ENCODE data around the gene ZHX3. TPM values are rescaled to one million over a fixed set of nuclear protein-coding genes. Genes with fewer than 3 reads are reported as not detected.

The ZHX3 gene
- total RNA-seq, 4 donors from 2014 or later, result 47.1 to 58.6 (median 50.7) TPM

DNA sequence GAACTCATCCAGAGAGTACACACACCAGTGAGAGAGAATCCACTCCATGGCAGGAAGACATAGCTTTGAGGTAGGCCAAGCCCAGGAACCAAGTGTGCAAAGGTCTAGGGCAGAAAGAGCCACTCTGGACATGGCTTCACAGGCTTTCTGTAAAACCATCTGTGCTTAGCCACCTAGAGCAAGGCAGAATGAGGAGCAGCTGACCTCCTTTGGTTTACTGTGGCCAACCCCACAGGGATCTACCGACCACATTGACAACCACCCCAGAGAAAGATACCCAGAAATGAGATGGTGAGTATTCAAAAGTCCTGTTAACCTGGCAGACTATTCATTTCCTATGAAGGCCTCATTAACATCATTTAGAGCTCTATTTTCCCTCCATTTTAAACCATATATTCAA, 10.5 kb downstream of the ZHX3 start:
- no peak for DNase-seq (ENCODE audit: low spot score in 2 of 2)
- no peaks in the 10 kb centered on the region for H3K36me3 ChIP-seq
- H3K9me3 ChIP-seq, result no peaks in the 10 kb centered on the region
- H3K4me1 ChIP-seq, result peaks cover 0 to 24% (median 15%) of the 10 kb centered on the region in 4 donors
- no peak overlapping the region for H3K4me3 ChIP-seq
- 90 to 94% methylated on average over 1 of the region's 1 CpG for WGBS, 2 donors
- no peaks in the 10 kb centered on the region for H3K27me3 ChIP-seq
- TF ChIP-seq, protein P1, sequence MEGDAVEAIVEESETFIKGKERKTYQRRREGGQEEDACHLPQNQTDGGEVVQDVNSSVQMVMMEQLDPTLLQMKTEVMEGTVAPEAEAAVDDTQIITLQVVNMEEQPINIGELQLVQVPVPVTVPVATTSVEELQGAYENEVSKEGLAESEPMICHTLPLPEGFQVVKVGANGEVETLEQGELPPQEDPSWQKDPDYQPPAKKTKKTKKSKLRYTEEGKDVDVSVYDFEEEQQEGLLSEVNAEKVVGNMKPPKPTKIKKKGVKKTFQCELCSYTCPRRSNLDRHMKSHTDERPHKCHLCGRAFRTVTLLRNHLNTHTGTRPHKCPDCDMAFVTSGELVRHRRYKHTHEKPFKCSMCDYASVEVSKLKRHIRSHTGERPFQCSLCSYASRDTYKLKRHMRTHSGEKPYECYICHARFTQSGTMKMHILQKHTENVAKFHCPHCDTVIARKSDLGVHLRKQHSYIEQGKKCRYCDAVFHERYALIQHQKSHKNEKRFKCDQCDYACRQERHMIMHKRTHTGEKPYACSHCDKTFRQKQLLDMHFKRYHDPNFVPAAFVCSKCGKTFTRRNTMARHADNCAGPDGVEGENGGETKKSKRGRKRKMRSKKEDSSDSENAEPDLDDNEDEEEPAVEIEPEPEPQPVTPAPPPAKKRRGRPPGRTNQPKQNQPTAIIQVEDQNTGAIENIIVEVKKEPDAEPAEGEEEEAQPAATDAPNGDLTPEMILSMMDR (IDR thresholded peaks at IDR 0.05), result no peak
- TF ChIP-seq EP300 (IDR thresholded peaks at IDR 0.05) (no peak), POLR2A (IDR thresholded peaks at IDR 0.05) (no peak)
- no peak overlapping the region for H3K27ac ChIP-seq

DNA sequence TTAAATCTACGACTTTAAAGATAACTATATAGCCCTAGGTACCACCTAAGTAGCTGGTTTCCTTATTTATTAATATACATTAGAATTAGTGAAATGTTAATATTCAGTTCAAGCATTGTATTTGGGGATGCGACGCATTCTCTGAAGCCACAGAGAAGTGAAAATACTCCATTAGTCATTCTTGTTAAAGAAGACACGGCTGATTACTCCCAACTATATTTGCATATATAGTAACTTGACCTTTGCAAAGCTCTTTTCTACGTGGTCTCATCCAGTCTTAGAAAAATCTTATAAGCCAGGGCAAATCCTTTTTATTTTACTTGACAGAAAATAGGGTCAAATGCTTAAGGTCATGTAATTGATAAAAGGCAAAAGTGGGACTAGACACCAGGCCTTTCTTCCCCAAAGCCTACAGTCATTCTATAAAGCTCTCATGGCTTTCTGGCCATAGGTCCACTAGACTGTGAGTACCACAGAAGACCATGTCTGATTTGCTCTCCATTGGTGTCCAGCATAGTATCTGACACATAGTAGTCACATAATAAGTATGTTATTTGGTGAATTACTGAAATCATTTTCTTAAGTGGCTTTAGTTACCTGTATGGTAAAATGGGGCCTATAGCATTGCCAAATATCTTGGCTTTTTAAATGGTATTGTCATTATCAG, 11.3 kb downstream of the ZHX3 start:
- Histone ChIP-seq H3K27me3 (no peaks in the 10 kb centered on the region), H3K9me3 (no peaks in the 10 kb centered on the region), H3K36me3 (no peaks in the 10 kb centered on the region), H3K27ac (no peak overlapping the region), H3K4me3 (no peak overlapping the region), H3K4me1 (peaks cover 0 to 24% (median 15%) of the 10 kb centered on the region in 4 donors)
- WGBS, 2 donors, result 87 to 88% methylated on average over 5 of the region's 5 CpGs
- TF ChIP-seq, protein P1 (IDR thresholded peaks at IDR 0.05), result no peak
- TF ChIP-seq EP300 (IDR thresholded peaks at IDR 0.05) (no peak), POLR2A (IDR thresholded peaks at IDR 0.05) (no peak)
- DNase-seq (ENCODE audit: low spot score in 2 of 2), result no peak

DNA sequence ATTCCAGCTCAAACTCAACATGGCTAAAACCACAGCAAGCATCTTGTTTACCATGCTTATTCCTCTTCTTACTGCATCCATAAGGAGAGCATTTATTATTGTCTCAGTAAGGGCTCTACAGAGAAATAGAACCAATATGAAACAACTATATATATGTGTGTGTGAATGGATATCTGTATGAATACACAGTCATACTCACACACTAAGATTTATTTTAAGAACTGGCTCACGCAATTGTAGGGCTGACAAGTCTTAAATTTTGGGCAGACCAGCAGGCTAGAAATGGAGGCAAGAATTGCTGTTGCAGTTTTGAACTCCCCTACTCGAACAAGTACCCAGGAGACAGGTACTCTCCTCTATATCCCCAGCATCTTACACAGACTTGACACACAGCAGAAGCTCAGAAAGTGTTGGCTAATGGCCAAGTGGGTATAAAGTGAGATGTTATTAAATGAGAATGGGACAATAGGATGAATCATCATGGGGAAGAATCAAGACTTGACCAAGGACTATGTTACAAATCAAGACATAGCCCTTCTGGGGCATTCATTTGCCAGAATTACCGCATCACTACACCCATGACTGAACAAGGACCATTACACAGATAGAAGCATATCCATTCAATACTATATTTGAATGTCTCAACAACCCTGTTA, 13.0 kb downstream of the ZHX3 start:
- WGBS, 2 donors, result 87 to 90% methylated on average over 3 of the region's 3 CpGs
- Histone ChIP-seq H3K27ac (no peak overlapping the region), H3K36me3 (no peaks in the 10 kb centered on the region), H3K9me3 (no peaks in the 10 kb centered on the region), H3K4me1 (peaks cover 0 to 24% (median 12%) of the 10 kb centered on the region in 4 donors), H3K27me3 (no peaks in the 10 kb centered on the region), H3K4me3 (no peak overlapping the region)
- DNase-seq (ENCODE audit: low spot score in 2 of 2), result no peak
- TF ChIP-seq POLR2A (IDR thresholded peaks at IDR 0.05), result no peak
- TF ChIP-seq, protein P1 (IDR thresholded peaks at IDR 0.05), result no peak

DNA sequence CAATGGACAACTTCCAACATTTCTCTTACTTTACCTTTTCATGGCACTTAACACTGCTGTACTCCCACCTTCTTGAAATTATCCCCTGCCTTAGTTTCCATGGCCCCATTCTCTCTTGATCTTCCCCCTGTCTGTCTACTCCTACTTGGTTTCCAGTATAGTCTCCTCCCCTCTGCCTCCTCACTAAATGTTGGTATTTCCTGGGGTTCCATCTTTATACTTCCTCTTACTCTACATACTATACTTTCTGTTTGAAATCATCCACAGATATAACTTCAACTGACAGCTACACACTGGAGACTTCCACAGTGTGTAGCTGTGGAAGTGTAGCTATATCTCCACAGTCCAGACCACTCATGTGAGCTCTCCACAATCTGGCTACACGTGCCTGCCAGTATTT, 13.5 kb downstream of the ZHX3 start:
- no peak for DNase-seq (ENCODE audit: low spot score in 2 of 2)
- no peaks in the 10 kb centered on the region for H3K36me3 ChIP-seq
- 78 to 84% methylated on average over 1 of the region's 1 CpG for WGBS, 2 donors
- H3K4me3 ChIP-seq, result no peak overlapping the region
- no peak overlapping the region for H3K27ac ChIP-seq
- no peaks in the 10 kb centered on the region for H3K9me3 ChIP-seq
- no peaks in the 10 kb centered on the region for H3K27me3 ChIP-seq
- peaks cover 0 to 19% (median 9%) of the 10 kb centered on the region in 4 donors for H3K4me1 ChIP-seq
- TF ChIP-seq EP300 (IDR thresholded peaks at IDR 0.05) (no peak), POLR2A (IDR thresholded peaks at IDR 0.05) (no peak)
- TF ChIP-seq, protein P1 (IDR thresholded peaks at IDR 0.05), result no peak

DNA sequence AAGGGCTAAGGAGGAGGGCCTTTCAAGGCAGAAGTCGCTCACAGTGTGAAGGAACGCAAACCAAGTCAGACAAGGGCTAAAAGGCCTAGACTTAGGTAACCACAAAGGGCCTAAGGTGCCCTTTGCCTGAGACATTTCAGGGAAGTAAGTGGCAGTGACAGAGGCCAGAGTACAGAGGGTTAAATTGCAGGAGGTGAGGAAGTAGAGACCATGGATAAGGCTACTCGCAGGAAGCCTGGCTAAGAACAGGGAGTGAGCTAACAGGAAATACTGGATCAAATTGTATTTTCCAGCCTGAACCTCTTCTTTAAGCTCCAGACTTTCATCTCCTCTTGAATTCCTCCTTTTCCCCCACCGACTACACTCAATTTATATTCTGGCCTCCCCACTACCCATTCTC, 16.6 kb downstream of the ZHX3 start:
- peaks cover 0 to 5% (median 0%) of the 10 kb centered on the region in 4 donors for H3K4me1 ChIP-seq
- no peak for DNase-seq (ENCODE audit: low spot score in 2 of 2)
- H3K9me3 ChIP-seq, result no peaks in the 10 kb centered on the region
- H3K4me3 ChIP-seq, result no peak overlapping the region
- no peak overlapping the region for H3K27ac ChIP-seq
- TF ChIP-seq EP300 (IDR thresholded peaks at IDR 0.05), result no peak
- TF ChIP-seq POLR2A (IDR thresholded peaks at IDR 0.05), result no peak
- TF ChIP-seq, protein P1 (IDR thresholded peaks at IDR 0.05), result no peak
- H3K27me3 ChIP-seq, result no peaks in the 10 kb centered on the region
- 77 to 85% methylated on average over 4 of the region's 4 CpGs for WGBS, 2 donors
- no peaks in the 10 kb centered on the region for H3K36me3 ChIP-seq
